SH-SY5Y (cell line): Measurements from ENCODE around the gene TMEM178A.

Experiments
- GATA2 ChIP-seq: IDR thresholded peaks from 2 replicates; pipeline ENCODE4 v1.6.1; 2011; ENCODE audit warnings: mild to moderate bottlenecking, low read depth, low read length
- GATA3 ChIP-seq: IDR thresholded peaks from 2 replicates; pipeline ENCODE4 v1.6.1; 2011; ENCODE audit warnings: low read depth, mild to moderate bottlenecking, low read length, moderate library complexity

DNA sequence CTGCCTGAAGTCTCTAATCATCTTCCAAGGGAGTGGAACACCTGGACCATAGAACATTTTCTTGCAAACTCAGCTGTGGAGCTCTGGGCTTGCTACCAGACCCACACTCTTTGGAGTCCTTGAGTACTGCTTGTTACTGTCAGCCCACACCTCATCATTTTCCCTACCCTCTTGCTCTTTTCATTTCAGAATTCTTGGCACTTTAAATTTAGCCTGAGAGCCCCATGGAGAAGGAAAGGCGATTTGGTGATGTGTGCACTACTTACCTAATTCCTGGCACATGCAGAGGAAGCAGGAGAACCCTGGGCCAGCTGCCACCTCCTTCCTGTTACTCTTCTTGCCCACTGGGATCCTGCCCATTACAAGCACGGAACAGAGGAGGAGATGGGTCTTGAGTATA is 31.7 kb downstream of the TMEM178A start:
- TF ChIP-seq GATA2, result no peak
- TF ChIP-seq GATA3, result no peak
